ENCODE results near the gene EMC10.

EMC10 gene

DNA sequence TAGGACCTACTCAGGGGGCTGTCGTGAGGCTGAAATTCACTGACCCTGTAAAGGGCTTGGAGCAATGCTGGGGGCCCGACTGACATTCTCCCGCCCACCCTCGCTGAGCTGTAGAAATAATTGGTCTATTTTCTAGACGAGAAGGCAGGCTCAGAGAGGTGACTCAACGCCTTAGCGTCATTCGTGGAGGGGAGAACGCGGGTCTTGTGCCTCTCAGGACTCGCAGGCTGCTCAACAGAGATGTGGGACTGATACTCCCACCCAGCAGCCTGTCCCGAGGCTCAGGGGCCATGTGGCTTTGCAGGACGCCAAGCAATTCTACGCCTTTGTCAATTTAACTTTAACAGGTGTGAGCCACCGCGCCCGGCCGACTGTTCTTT, 61.0 kb downstream of the EMC10 start:
- no peak for TF ChIP-seq ZNF274 (IDR thresholded peaks at IDR 0.05; ENCODE audit: low read depth, low read length)
- no peak overlapping the region for H3K4me3 ChIP-seq (ENCODE audit: low read length)

DNA sequence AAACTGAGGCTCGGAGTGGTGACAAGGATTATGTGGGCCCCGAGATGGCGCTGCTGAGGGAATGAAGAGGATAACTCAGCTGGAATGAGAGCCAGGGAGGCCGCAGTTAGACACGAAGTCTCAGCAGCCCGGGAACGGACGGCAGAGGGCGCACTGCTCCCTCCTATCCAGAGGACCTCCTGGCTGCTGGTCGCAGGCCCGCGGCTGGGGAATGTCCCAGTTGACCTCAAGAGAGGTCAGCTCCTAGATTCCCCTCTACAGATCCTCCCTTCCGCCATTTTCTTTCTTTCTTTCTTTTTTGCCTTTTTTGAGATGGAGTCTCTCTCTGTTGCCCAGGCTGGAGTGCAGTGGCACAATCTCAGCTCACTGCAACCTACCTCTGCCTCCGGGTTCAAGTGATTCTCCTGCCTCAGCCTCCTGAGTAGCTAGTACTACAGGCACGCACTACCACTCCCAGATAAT, 61.5 kb downstream of the EMC10 start:
- no peak for TF ChIP-seq ZNF274 (IDR thresholded peaks at IDR 0.05; ENCODE audit: low read depth, low read length)

More for the DNA sequence above, 61.5 kb downstream of the EMC10 start:
- no peak overlapping the region for H3K4me3 ChIP-seq (ENCODE audit: low read length)

Data from GM08714 (cell line).